ENCODE results near the gene BRD4. TPM values are rescaled to one million over a fixed set of nuclear protein-coding genes. Genes with fewer than 3 reads are reported as not detected.

Gene BRD4
- total RNA-seq, 1 donor from 2014 or later, result 34.6 TPM

DNA sequence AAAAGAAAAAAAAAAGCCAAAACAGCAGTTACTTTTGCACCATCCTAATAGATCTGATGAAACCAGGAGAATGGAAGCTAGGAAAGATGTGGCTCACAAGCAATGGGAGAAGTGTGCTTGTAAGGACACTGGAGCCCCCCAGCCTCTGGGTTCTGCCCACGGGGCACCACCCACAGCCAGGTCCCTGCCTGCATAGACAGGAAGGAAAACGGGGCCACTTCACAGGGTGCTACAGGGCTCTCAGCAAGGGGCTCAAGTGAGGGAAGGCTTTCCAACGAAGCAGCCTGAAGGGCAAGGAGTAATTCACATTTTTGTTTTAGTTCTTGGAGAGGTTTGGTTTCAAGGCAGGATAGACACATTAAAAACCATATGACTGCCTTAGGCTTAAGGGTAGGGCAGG is 42.7 kb downstream of the BRD4 start:
- DNase-seq, result no peak

DNA sequence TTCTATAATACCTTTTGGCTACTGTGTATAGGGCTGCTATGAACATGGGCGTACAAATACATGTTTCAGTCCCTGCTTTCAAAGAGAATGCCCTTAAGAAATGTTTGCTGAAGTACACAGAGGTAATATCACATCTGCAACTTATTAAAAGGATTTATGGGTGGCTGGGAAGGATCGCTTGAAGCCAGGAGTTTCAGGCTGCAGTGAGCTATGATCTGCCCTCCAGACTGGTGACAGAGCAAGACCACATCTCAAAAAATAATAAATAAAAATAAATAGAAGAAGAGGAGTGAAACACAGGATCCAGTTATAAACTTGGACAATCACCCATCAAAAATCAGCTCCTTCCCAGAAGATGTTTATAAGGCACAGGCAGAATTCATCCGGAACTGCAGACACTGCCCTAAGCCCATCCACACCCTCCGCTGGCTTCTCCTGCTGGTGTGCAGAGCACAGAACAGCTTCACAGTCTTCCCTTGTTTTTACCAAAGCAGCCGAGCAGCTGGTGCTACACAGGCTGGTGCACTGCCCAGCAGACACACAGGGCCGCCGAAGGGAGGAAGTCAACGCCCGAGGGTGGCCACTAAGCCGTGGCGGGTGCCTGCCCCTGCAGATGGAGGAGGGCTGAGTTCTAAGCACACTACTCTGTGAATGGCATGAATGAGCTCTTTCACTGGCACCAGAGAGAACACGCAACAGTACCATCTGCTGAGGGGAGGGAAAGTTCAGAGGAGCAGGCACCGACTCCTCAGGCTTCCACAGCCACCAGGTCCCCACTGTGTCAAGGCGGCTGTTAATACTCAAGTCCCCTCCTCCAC is 44.0 kb downstream of the BRD4 start:
- peak; percentile 89 for DNase-seq

DNA sequence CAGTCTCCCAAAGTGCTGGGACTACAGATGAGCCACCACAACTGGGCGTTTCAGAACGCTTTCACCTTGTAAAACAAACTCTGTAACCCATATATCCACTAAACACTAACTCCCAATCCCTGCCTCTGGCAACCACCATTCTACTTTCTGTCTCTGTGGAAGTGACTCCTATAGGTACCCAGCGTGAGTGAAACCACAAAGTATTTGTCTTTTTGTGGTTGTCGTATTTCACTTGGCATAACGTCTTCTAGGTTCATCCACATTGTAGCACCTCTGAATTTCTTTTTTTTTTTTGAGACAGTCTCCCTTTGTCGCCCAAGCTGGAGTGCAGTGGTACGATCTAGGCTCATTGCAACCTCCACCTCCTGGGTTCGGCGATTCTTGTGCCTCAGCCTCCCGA is 44.8 kb downstream of the BRD4 start:
- no peak for DNase-seq

DNA sequence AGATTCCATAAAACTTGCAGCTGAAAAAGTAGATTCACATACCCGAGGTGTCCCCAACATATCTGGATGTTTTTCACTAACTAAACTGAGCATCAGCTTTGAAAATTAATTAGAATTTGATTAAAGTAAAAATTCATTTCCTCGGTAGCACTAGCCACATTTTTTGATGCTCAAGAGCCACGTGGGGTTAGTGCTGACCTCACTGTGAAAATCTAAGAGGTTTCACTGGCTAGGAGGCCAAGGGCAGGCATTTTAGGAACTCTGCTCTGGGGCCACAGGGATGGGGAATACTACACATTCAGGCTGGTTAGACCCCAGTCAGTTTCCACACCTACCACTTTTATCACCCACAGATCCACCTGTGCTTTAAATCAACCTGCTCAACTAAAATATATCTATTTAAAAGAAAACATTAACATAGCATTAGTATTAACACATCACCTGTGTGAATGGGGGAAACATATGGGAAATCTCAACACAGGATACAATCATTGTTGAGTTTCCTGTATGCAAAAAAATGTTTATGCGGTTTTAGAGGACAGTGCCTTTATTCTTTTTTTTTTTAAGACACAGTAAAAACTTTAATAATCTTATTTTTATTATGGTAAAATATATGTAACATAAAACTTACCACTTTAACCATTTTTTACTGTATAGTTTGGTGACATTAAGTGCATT is 45.5 kb downstream of the BRD4 start:
- no peak for DNase-seq

DNA sequence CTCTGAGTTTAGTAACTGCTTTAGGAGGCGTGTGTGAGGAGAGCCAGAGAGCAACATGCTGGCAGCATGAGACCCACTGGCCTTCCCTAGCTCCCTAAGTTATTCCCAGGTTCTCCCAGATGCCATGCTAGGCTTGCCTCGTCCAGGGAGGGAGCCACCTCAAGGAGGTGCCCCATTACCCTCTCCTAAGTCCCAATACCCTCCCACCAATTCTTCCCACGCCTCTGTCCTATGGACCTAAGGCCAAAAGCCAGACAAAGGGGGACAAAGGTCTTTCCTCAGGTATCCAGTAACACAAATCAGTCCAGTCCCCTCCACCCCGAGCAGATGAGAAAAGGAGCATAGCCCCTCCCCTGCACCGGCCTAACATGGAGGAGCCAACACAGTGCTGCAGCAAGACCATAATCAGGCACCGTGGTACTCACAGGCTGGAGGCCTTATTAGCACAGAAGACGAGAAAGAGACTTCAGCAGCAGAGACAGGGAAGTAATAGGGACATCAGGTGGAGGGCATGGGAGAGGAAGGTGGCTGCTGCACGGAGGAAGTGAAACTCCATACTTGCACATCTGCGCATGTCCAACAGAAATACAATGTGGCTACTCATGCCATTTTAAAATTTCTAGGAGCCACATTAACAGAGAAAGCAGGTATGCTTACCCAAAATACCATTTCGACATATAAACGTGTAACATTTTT is 46.3 kb downstream of the BRD4 start:
- DNase-seq, result no peak

DNA sequence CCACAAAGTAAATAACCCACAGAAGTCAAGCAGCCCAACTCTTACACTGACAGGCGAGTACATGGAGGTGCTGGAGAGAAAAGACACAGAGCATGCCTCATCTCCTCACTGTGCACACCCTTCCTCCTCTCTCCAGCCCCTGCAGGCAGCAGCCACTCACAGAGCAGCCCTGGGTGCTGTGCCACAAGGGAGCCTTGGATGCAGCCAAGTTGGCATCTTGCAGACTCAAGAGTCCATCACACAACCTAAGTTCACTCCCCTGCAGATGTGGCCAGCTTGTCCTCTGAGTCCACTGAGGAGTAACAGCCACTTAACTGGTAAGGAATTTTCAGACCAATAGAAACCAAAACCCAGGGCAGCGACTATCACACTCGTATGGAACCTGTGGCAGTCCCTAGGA is 47.4 kb downstream of the BRD4 start:
- no peak for DNase-seq

DNA sequence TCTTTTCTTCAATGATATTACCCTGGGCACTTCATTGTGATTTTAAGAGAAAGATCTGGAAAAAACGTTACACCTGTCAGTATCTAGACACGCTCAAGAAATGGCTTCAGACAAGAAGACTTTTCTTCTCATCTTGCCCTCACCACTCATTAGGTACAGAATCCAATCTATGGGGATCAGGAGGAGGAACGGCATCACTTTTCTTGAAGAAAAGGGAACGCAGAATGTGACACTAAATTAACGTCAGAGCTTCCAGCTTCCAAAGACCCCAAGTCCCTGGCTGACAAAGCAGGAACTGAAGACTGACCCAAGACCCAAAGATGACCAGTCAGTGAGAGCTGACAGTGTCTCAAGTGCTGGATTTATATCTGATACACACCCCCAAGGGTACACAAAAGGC is 48.2 kb downstream of the BRD4 start:
- DNase-seq, result no peak

DNA sequence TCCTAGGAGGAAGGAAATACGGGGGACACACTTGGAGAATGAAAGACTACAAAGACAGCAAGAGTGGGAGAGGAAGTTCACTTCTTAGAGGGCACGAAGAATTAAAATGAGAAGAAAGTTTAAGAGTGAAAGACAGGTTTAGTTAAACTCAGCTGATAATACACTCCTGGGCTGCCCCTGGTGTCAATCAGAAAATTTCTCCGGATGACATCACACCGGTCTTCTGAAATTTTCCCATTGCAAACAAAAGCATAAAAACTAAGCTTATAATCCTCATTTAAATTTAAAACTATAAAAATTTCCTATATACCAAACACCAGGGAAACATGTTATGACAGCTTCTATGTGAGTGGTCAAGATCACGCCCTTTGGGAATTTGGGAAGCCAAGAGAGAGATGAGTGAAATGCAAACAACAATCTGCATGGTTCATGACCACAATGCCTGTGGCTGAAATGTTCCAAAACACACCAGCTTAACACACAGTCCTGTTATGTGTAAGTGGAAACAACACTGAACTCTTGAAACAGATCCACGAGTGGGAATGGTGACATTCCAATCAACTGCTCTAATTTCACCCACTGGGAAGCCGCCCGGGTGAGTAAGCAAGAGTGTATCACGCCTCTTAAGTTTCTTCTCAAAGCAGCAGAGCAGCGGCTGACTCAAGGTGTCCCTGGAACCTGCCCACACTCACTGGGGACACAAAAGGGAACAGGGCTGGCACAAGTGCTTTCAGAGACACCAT is 49.0 kb downstream of the BRD4 start:
- DNase-seq, result no peak

DNA sequence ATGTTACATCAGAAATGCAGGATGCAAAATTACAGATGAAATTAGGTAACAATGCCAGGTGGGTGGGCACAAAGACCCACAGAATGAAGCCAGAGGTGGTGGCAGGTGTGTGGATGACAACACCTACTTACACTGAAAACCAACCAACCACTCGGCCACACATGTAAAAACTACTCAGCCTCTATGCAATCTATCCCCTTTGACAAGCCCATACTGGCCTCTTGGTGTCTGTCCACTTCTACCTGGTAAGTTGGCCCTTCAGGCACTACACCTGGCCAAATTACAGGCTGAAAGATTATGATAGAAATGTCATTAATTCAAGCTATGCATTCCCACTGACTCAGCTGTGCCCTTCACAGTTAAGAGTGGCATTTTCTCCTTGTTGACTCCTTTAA is 50.0 kb downstream of the BRD4 start:
- no peak for DNase-seq

DNA sequence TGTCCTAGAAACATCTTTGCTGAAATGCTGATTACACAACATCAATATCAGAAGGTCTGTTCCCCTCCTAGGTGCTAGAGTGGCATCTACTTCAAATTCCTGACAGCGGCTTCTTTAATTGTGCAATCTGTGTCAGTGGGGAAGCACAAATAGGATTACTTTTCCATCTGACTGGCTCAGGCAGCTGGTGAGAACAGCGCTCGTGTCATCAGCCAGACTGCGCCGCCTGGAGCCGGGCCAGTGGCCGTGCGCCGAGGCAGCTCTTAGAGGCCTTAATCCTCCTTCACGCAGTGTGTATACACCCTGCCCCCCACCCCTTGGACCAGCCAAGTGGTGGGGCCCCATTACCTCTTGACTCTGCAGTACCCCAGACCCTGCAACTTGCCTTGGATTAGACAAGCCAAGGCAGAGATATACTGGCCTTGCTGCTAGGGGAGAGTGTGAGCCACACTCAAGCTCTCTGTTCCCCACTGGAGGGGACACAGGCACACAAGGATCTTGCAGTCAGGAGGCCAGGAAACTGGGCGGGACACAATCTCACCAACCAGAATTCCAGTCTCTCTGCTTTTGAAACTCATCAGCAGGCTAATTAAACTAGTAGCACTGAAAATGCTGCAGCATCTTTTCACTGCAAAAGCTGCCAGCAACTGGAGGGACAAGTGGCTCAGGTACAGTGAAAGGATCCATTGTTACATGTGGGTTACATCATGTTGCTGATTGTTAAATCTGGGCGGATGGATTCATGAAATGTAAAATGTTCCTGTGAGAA is 51.2 kb downstream of the BRD4 start:
- DNase-seq, result peak; percentile 96

DNA sequence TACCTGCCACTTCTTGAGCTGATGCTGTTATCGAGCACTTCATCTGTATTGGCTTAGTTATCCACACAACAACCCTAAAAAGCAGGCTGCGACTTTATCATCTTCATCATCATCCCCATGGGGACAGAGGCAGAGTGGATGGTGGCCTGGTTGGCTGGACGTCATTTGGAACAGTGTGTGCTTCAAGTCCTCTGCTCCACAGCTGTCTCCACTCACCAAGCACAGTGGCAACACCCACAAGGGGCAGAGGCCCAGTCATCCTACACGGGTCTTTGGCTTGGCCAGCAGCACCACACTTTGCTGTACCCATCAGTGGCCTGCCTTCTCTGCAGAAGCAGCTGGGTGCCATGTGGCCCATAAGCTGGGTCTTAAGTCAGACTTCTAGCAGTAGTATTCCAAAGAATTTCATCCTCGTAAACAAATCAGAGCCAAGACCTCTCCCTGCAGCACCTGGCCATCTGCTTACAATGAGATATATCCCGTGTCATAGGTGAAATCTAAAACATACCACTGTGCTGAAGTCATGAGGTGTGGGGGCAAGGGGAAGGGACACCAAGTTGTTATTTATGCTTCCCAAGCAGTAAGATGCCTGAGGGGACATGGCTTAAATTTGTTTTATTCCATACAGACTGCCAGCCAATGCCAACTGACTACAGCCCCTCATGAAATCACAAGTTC is 52.2 kb downstream of the BRD4 start:
- DNase-seq, result peak; percentile 93

DNA sequence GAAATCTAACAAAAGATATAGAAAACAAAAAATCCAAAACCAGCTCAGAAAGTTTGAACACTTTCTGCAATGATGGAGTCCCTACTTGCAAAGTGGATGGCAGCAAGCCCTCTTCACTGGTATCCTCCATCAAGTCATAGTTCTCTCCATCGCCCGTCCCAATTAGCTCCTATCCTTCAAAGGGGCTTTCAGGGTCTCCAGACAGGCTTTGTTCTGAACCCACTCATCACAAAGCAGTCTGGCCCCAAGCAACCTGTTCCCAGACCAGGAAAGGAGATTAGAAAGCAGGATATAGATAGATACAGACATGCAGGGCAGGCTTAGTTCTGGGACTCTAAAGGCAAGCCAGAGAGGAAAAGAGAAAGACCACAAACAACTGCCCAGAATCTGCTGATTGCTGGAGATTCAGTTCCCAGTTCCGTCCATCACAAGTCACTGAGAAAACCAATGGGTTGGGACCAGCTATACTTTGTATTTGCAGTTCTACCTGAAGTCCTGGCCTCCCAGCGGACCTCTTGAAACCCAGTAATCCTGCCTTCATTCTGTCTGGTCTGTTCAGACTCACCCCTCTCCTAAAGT is 52.9 kb downstream of the BRD4 start:
- no peak for DNase-seq

DNA sequence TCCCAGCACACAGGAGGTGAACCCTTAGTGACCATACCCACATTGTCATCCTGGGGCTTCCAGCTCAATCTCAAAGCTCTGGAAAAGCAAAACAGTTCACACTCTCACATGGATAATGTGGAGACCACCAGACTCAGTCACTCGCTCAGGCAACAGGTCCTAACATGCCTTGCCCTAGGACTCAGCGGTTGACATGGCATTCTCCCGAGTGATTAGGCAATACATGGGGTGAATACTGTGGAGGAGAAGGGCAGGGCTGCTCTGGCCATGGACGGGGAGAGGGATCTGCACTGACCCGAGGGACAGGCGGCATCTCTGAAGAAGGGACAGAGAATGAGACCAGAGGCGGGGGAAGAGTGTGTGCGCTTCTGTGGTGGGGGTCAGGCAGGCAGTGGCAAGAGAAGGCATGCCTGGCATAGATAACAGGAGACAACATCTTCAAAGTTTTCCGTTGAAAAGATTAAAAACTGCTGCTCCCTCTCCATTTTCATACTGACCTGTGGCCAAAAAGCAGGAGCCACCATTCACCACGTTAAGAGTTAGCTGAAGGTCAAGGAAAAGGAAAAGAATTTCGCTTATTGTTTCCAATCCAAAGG is 55.6 kb downstream of the BRD4 start:
- no peak for DNase-seq

DNA sequence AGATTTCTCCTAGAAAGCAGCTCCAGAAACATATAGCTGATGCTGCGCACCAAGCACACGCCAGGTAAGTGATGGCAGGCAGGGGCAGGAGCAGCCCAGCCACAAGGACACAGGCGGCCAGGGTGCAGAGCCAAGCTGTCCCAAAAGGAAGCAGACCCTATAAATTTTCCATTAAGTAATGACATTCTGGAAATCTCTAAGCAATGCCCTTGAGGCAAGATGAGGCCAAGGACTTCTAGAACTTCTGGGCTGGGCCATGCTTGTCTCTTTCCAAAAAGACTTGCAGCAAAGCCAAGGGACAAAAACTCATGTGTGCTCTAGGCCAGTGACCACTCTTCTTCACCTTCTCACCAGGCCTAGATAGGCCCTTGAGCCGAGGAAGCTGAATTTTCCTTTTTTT is 57.9 kb downstream of the BRD4 start:
- DNase-seq, result no peak

DNA sequence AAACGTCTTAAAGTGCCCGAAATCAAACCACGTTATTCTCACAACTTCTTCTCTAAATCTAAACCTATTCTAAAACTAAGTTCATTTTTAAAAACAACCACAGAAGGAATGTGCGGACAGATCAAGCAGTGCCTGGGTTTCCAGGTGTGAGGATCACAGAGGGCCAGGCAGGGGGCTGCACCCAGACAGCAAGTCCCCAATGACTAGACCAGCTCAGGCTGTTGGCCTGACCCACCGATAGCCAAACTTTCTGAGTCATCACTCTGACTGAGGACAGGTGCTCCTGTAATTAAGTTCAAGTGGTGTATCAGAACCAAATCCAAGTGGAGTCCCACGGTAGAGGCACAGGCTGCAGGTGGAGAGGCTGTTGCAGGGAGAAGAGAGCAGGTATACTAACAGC is 62.5 kb downstream of the BRD4 start:
- no peak for DNase-seq

DNA sequence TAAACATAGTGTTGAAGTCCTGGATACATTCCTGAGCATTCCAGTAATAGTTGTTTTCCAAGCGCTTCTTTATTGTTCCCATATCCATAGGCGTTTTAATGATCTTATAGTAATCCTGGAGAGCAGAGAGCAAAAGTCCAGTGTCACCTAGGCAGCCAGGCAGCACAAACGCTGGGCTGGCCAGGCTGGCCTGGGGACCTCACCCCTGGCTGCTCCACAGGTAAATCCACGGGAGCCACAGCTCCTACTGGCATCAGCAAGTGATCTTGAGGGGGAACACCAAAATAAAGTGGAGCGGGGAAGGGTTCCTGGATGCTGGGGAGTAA is 63.4 kb downstream of the BRD4 start:
- no peak for DNase-seq

DNA sequence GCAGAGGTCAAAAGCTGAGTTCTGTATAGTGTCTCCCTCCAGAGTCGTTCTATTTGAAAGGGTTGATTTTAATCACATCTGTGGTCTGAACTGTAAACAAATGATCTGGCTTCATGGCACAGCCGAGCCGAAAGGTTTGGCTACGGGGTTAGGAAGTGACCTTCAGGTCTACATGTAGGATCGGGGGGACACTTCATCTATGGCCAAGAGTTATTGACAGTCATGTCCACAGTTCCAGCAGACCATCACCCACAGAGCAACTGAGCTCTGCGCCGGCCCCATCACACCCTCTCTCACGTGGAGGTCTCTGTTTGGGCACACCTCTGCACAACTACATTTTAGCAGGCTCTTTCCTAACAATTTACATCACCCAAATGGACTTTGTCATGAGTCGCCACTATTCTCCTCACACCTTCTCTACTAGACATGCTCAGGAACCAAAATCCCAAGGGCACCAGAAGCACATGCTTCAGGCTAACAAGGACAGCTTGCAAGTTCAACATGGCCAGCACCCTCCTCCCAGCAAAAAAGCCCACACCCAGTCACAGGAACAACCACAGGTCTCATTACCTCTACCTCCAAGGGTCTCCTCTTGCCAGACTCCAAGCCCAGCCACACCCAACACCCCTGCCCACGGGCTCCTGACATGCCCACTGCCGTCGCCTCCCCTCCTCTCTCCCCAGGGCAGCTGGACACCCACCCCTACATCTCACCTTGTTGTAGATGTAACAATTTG is 64.0 kb downstream of the BRD4 start:
- no peak for DNase-seq

DNA sequence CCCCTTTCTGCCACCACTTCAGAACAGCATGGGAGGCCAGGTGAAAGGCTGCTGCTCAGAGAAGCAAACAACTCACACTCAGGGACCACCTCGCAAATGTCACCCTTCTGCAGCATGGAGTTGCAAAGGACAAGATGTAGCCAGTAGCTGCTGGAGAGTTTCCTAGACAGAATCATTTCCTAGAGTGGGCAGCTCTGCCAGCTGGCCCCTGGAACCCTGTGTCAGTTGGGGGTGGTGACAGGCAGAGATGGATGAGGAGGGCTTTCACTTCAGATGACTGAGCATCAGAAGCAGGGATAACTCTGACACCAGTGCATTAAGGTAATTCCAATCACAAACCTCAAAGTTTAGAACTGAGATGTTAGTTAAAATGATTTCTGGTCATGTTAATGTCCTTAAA is 65.7 kb downstream of the BRD4 start:
- no peak for DNase-seq

DNA sequence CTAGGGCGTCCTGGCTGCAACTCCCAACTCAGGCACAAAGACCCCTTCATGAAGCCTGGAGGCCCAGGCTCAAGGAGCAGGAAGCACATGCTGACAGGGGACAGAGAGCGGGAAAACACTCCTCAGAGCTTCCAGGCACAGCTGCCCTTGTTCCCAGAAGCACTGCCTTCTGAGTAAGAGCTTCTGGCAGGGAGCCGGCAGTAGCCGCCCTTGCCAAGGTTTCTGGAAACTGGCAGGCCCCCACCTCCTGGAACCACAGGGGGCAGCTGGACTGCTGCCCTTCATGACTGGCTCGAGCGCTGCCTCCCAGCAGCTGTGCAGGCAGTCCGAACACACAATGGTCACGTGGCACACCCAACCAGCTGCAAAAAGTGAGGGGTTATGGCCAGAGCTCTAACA is 66.5 kb downstream of the BRD4 start:
- DNase-seq, result peak; percentile 97
